Rectal smooth muscle tissue (tissue), 1 donor: ENCODE results near the gene R3HDM1.

Experiments used
- H3K27ac ChIP-seq: one replicate; pipeline ENCODE4 v1.7.0; 2013; ENCODE audit warnings: low read depth, low read length, inconsistent platforms
- H3K27me3 ChIP-seq: one replicate; pipeline ENCODE4 v1.7.0; 2013; ENCODE audit warnings: low read length; ENCODE audit not compliant: control insufficient read depth, insufficient read depth
- H3K36me3 ChIP-seq: one replicate; pipeline ENCODE4 v1.7.0; 2013; ENCODE audit warnings: low read length; ENCODE audit not compliant: control insufficient read depth, insufficient read depth
- H3K4me1 ChIP-seq: one replicate; pipeline ENCODE4 v1.7.0; 2013; ENCODE audit warnings: low read length; ENCODE audit not compliant: control insufficient read depth, insufficient read depth
- H3K4me3 ChIP-seq: one replicate; pipeline ENCODE4 v1.7.0; 2013; ENCODE audit warnings: low read length
- H3K9ac ChIP-seq: one replicate; pipeline ENCODE4 v1.7.0; 2013; ENCODE audit warnings: low read length

The R3HDM1 gene

GRCh38 chr2:135742325-135742757 lies 211.1 kb downstream of the R3HDM1 start:
- no peaks in the 10 kb centered on the region for H3K27me3 ChIP-seq
- peak overlapping the region; percentile 88 for H3K4me3 ChIP-seq
- peak overlapping the region; percentile 77 for H3K9ac ChIP-seq
- H3K4me1 ChIP-seq, result peaks cover 6% of the 10 kb centered on the region
- no peaks in the 10 kb centered on the region for H3K36me3 ChIP-seq
- H3K27ac ChIP-seq, result peak overlapping the region; percentile 98

GRCh38 chr2:135743860-135744259 lies 212.6 kb downstream of the R3HDM1 start:
- Histone ChIP-seq H3K27me3 (no peaks in the 10 kb centered on the region), H3K36me3 (no peaks in the 10 kb centered on the region), H3K9ac (no peak overlapping the region), H3K4me1 (peaks cover 6% of the 10 kb centered on the region), H3K4me3 (no peak overlapping the region), H3K27ac (no peak overlapping the region)

DNA sequence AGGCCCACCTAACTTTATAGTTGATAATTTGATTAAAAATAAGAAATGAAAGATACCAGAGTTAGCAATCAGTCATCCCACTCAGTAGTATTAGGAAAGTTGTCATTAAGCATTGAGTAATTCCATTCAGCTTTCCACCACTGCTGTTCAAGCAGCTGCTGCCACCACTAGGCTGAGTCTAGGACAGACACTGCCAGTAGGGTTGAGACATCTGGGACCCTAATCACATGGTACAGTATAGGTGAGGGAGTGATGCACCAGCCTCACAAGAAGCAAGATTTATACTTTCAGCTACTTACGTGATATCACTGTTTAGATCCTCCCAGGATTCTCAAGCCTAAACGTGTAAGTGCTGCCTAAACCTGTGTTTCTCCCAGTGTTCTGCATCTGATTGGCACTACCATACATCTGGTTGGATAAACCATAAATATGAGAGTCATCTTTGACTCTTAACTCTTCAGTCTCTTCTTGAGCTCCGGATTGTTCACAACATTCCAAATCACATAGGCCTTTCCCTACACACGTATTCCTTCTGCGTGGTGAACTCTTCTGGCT lies 213.6 kb downstream of the R3HDM1 start:
- H3K4me3 ChIP-seq, result no peak overlapping the region
- no peaks in the 10 kb centered on the region for H3K36me3 ChIP-seq
- H3K27ac ChIP-seq, result no peak overlapping the region
- H3K27me3 ChIP-seq, result no peaks in the 10 kb centered on the region
- peaks cover 6% of the 10 kb centered on the region for H3K4me1 ChIP-seq
- H3K9ac ChIP-seq, result no peak overlapping the region

DNA sequence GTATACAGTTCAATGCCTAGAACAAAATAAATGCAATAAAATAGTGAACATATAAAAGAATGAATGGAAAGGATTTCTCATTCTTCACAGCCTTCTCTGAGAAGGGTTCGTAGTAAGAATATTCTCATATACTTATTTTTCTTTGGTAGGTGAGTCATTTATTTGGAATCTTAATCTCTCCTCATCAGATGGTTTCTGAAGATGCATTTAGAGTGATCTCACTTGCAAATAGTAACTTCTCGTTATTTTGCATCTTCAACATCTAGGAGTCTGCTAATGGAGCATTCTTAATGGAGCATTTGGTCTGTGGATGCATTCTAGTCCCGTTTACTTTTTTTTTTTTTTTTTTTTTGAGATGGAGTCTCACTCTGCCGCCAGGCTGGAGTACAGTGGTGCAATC lies 214.3 kb downstream of the R3HDM1 start:
- H3K9ac ChIP-seq, result no peak overlapping the region
- H3K27ac ChIP-seq, result no peak overlapping the region
- no peak overlapping the region for H3K4me3 ChIP-seq
- peaks cover 6% of the 10 kb centered on the region for H3K4me1 ChIP-seq
- no peaks in the 10 kb centered on the region for H3K36me3 ChIP-seq
- no peaks in the 10 kb centered on the region for H3K27me3 ChIP-seq

GRCh38 chr2:135755573-135755972 lies 224.3 kb downstream of the R3HDM1 start:
- Histone ChIP-seq H3K4me3 (no peak overlapping the region), H3K9ac (no peak overlapping the region), H3K27me3 (no peaks in the 10 kb centered on the region), H3K4me1 (no peaks in the 10 kb centered on the region), H3K27ac (no peak overlapping the region), H3K36me3 (peaks cover 31% of the 10 kb centered on the region)

- peaks cover 33% of the 10 kb centered on the region for H3K36me3 ChIP-seq
- H3K27me3 ChIP-seq, result no peaks in the 10 kb centered on the region
- no peak overlapping the region for H3K4me3 ChIP-seq
- no peak overlapping the region for H3K9ac ChIP-seq
- no peaks in the 10 kb centered on the region for H3K4me1 ChIP-seq
- H3K27ac ChIP-seq, result no peak overlapping the region
Measured at GRCh38 chr2:135756692-135757091, 225.4 kb downstream of the R3HDM1 start.

- Histone ChIP-seq H3K4me1 (no peaks in the 10 kb centered on the region), H3K27ac (no peak overlapping the region), H3K36me3 (peaks cover 26% of the 10 kb centered on the region), H3K27me3 (no peaks in the 10 kb centered on the region), H3K9ac (no peak overlapping the region), H3K4me3 (no peak overlapping the region)
Measured at GRCh38 chr2:135762022-135762421, 230.7 kb downstream of the R3HDM1 start.

DNA sequence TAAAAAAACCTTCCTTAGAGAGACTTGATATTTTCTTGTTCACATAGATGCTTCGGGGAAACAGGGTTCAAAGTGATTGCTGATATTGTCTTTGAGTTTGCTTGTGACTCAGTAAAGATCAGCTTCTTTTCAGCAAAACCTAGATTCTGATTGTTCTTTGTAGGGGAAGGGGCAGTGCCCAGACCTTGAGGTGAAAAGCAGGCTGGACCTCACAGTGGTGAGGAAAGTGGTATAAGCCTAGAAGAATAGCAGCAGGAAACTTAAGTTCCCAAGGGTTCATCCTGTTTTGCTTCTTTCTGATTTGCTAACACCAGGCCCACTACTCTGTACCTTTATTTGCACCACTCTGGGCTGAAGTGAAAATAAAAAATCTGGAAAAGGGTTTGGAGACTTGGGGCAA lies 231.2 kb downstream of the R3HDM1 start:
- H3K4me1 ChIP-seq, result no peaks in the 10 kb centered on the region
- peaks cover 22% of the 10 kb centered on the region for H3K36me3 ChIP-seq
- no peaks in the 10 kb centered on the region for H3K27me3 ChIP-seq
- no peak overlapping the region for H3K9ac ChIP-seq
- no peak overlapping the region for H3K4me3 ChIP-seq
- no peak overlapping the region for H3K27ac ChIP-seq

GRCh38 chr2:135768863-135769262 lies 237.6 kb downstream of the R3HDM1 start:
- no peak overlapping the region for H3K9ac ChIP-seq
- no peak overlapping the region for H3K4me3 ChIP-seq
- H3K27ac ChIP-seq, result no peak overlapping the region
- no peaks in the 10 kb centered on the region for H3K27me3 ChIP-seq
- no peaks in the 10 kb centered on the region for H3K4me1 ChIP-seq
- peaks cover 23% of the 10 kb centered on the region for H3K36me3 ChIP-seq

DNA sequence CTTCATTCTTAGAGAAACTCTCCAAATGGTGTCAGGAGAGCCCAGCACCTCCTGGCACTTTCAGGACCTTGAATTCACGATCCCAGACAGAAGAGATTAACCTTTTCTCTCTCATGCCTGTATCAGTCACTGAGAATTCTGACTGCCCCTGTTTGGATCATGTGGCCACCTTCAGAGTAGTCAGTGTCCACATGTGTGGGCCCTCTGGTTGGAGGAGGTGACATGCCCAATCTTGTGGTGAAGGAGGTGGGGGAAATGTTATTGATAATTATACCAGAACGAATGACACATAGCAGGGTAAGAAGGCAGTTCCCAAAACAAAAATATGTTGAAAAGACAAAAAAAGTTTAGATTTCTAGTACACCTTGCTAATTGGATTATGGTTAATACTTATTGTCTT lies 242.0 kb downstream of the R3HDM1 start:
- Histone ChIP-seq H3K27ac (no peak overlapping the region), H3K4me1 (no peaks in the 10 kb centered on the region), H3K4me3 (no peak overlapping the region), H3K9ac (no peak overlapping the region), H3K27me3 (no peaks in the 10 kb centered on the region), H3K36me3 (peaks cover 40% of the 10 kb centered on the region)

GRCh38 chr2:135773917-135774316 lies 242.6 kb downstream of the R3HDM1 start:
- Histone ChIP-seq H3K27ac (no peak overlapping the region), H3K4me3 (no peak overlapping the region), H3K9ac (no peak overlapping the region), H3K27me3 (no peaks in the 10 kb centered on the region), H3K36me3 (peaks cover 42% of the 10 kb centered on the region), H3K4me1 (no peaks in the 10 kb centered on the region)
